ENCODE data around the gene ADORA3.

- TF ChIP-seq POLR2A (IDR thresholded peaks at IDR 0.05) = no peak
- TF ChIP-seq, protein P1, sequence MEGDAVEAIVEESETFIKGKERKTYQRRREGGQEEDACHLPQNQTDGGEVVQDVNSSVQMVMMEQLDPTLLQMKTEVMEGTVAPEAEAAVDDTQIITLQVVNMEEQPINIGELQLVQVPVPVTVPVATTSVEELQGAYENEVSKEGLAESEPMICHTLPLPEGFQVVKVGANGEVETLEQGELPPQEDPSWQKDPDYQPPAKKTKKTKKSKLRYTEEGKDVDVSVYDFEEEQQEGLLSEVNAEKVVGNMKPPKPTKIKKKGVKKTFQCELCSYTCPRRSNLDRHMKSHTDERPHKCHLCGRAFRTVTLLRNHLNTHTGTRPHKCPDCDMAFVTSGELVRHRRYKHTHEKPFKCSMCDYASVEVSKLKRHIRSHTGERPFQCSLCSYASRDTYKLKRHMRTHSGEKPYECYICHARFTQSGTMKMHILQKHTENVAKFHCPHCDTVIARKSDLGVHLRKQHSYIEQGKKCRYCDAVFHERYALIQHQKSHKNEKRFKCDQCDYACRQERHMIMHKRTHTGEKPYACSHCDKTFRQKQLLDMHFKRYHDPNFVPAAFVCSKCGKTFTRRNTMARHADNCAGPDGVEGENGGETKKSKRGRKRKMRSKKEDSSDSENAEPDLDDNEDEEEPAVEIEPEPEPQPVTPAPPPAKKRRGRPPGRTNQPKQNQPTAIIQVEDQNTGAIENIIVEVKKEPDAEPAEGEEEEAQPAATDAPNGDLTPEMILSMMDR (IDR thresholded peaks at IDR 0.05) = no peak
These were observed 49.7 kb downstream of the ADORA3 start for GRCh38 chr1:111453706-111454105.
